AG10803 (cell line): ENCODE measurements around the gene RIN3.
"Not testable (repeated sequence)": the region's sequence is repeated elsewhere in the genome, so short reads cannot be mapped to it uniquely, and the experiment has no call there.

Experiments used
- DNase-seq: peaks from one replicate; pipeline ENCODE4 v3.0.0; 2010; ENCODE audit warnings: low read depth
- H3K4me3 ChIP-seq: 2 replicates; pipeline ENCODE4 v1.5.1; 2011; ENCODE audit warnings: mild to moderate bottlenecking, low read length, control low read depth
- CTCF ChIP-seq: conservative IDR thresholded peaks from 2 replicates; pipeline ENCODE4 v1.5.1; 2011; ENCODE audit warnings: mild to moderate bottlenecking, low read length, control low read depth, inconsistent platforms

RIN3 gene

GRCh38 chr14:92531106-92531873 is 17.7 kb downstream of the RIN3 start:
- no peak for DNase-seq
- no peak for TF ChIP-seq CTCF

GRCh38 chr14:92532490-92533163 is 19.0 kb downstream of the RIN3 start:
- no peak for TF ChIP-seq CTCF
- H3K4me3 ChIP-seq, result no peak overlapping the region
- DNase-seq, result no peak

More at GRCh38 chr14:92531106-92531873, 17.7 kb downstream of the RIN3 start:
- H3K4me3 ChIP-seq, result no peak overlapping the region

GRCh38 chr14:92534932-92535643 is 21.5 kb downstream of the RIN3 start:
- no peak for TF ChIP-seq CTCF
- no peak overlapping the region for H3K4me3 ChIP-seq
- no peak for DNase-seq

GRCh38 chr14:92536231-92536630 is 22.6 kb downstream of the RIN3 start:
- DNase-seq, result peak; percentile 85
- H3K4me3 ChIP-seq, result not testable (repeated sequence)

GRCh38 chr14:92538412-92538985 is 24.9 kb downstream of the RIN3 start:
- no peak for TF ChIP-seq CTCF
- no peak for DNase-seq
- H3K4me3 ChIP-seq, result no peak overlapping the region

- no peak for TF ChIP-seq CTCF
- H3K4me3 ChIP-seq, result no peak overlapping the region
- DNase-seq, result no peak
Measured at GRCh38 chr14:92539419-92539818, 25.8 kb downstream of the RIN3 start.

- TF ChIP-seq CTCF, result no peak
- no peak for DNase-seq
- no peak overlapping the region for H3K4me3 ChIP-seq
Measured at GRCh38 chr14:92539875-92540274, 26.3 kb downstream of the RIN3 start.
